Adrenal gland (tissue), 12 donors: ENCODE data around the gene CUX1. TPM values are rescaled to one million over a fixed set of nuclear protein-coding genes. Genes with fewer than 3 reads are reported as not detected.

ENCODE experiments used
- DNase-seq, 7 donors: peaks; one replicate each; pipeline ENCODE4 v3.0.0-alpha.2; 2019 to 2020
- H3K27ac ChIP-seq, 5 donors: fragments of 200-600 bp; sonication (generic) in 4 of 5; 1 replicate in 3 of 5; 2 replicates in 2 of 5; pipeline versions ENCODE4 v1.5.1 to v1.8.0; 2016 to 2020; ENCODE audit warnings: mild to moderate bottlenecking in 1 of 5
- H3K27me3 ChIP-seq: fragments of 200-600 bp; 2 replicates; pipeline ENCODE4 v1.8.0; 2021
- H3K36me3 ChIP-seq, 2 donors: fragments of 200-600 bp; replicated peaks in 1 of 2; 1 replicate in 1 of 2; 2 replicates in 1 of 2; pipeline versions ENCODE4 v1.5.1 to v1.8.0; 2018 to 2022
- H3K4me1 ChIP-seq, 2 donors: fragments of 200-600 bp; replicated peaks in 1 of 2; 1 replicate in 1 of 2; 2 replicates in 1 of 2; pipeline versions ENCODE4 v1.5.1 to v1.8.0; 2018 to 2021
- H3K4me3 ChIP-seq, 4 donors: fragments of 200-600 bp; sonication (generic) in 3 of 4; one replicate each; pipeline ENCODE4 v1.5.1; 2016 to 2018
- H3K9me3 ChIP-seq, 3 donors: fragments of 200-600 bp; sonication (generic) in 1 of 3; replicated peaks in 1 of 3; 1 replicate in 2 of 3; 2 replicates in 1 of 3; pipeline versions ENCODE4 v1.5.1 to v1.8.0; 2016 to 2021
- CTCF ChIP-seq, 6 experiments: fragments of 450-650 bp in 4 of 6; fragments of 200-600 bp in 2 of 6; sonication (generic) in 1 of 6; IDR thresholded peaks; 1 replicate in 5 of 6; 2 replicates in 1 of 6; pipeline versions ENCODE4 v1.5.1 to v1.8.0; 2016 to 2021; ENCODE audit warnings: antibody characterized with exemption in 6 of 6, mild to moderate bottlenecking in 2 of 6, moderate library complexity in 1 of 6
- POLR2A ChIP-seq, 2 donors: fragments of 450-650 bp; IDR thresholded peaks; one replicate each; pipeline ENCODE4 v1.6.1; 2017; ENCODE audit warnings: antibody characterized with exemption in 2 of 2, mild to moderate bottlenecking in 2 of 2, moderate library complexity in 1 of 2
- WGBS, 4 donors: extraction: QIAGEN DNeasy Blood & Tissue Kit in 2 of 4; methylation state at CpG; one replicate each; pipeline versions ENCODE4 v1.1.5 to v1.1.7; 2013 to 2017; 5-methylcytosine and 5-hydroxymethylcytosine counted together
- intact Hi-C, 2 donors: fragments of 100-400 bp; cut with DNase I; formaldehyde crosslinking; loops; one replicate each; pipeline versions ENCODE4 v1.14.1 to v1.15.0; 2022 to 2023
- polyA plus RNA-seq, 3 donors: library from polyadenylated mRNA; stranded (reverse); fragments of 200-250 nt in 2 of 3; fragments of 350-450 nt in 1 of 3; fragmentation: Illumina TruSeq in 1 of 3; extraction: RNeasy Lipid Tissue Mini Kit (QIAGEN cat#74804) in 1 of 3; gene quantifications; one replicate each; pipeline ENCODE4 v1.2.3, GENCODE V29; 2013 to 2014
- total RNA-seq, 9 donors: library from RNA; depleted of rRNA in 4 of 9; stranded (reverse); fragments of >200 nt in 4 of 9; fragments of 120-200 nt in 1 of 9; fragmentation: NEBNext Ultra II Directional in 1 of 9; extraction: Animal tissue kit (Norgen Biotek cat#: 25700) in 1 of 9; gene quantifications; one replicate each; pipeline versions ENCODE4 v1.1.0 to v1.2.4, GENCODE V29; 2013 to 2023
- donor health status: healthy with polysubstance abuse.
- donor health status: Bipolar disorder and iron deficiency.
- donor health status: DM: yes; HTN: yes; CAD: no.
- donor health status: DM: no; HTN: no; CAD: no.
- donor health status: DM: no; HTN: no; CAD: no.
- donor health status: DM: yes; HTN: yes; CAD: no.

Gene CUX1
- total and polyA plus RNA-seq, 12 donors: 17.2 to 72.6 (median 58.3) TPM

- H3K9me3 ChIP-seq: no peaks in the 10 kb centered on the region
- no peak for TF ChIP-seq CTCF (IDR thresholded peaks at IDR 0.05)
- no peak for TF ChIP-seq POLR2A (IDR thresholded peaks at IDR 0.05)
- intact Hi-C loops: no loop called here
- H3K4me3 ChIP-seq: no peak overlapping the region
- no peak for DNase-seq
- 96 to 98% (median 97%) methylated on average over 4 of the region's 4 CpGs for WGBS, 4 donors
- H3K27ac ChIP-seq: no peak overlapping the region
- H3K27me3 ChIP-seq: no peaks in the 10 kb centered on the region
- peaks cover 8 to 29% of the 10 kb centered on the region in 2 donors for H3K4me1 ChIP-seq
- H3K36me3 ChIP-seq: no peaks in the 10 kb centered on the region
Observed at GRCh38 chr7:101878938-101879337, 61.5 kb downstream of the CUX1 start.

- Histone ChIP-seq H3K9me3 (no peaks in the 10 kb centered on the region), H3K4me1 (peaks cover 8 to 29% of the 10 kb centered on the region in 2 donors), H3K27me3 (no peaks in the 10 kb centered on the region), H3K36me3 (no peaks in the 10 kb centered on the region), H3K4me3 (no peak overlapping the region), H3K27ac (no peak overlapping the region)
- TF ChIP-seq POLR2A (IDR thresholded peaks at IDR 0.05) (no peak), CTCF (IDR thresholded peaks at IDR 0.05) (no peak)
- no peak for DNase-seq
- 94 to 100% (median 95%) methylated on average over 4 to 10 of the region's 10 CpGs for WGBS, 4 donors
- intact Hi-C loops: no loop called here
Observed at GRCh38 chr7:101879565-101879964, 62.1 kb downstream of the CUX1 start.

GRCh38 chr7:101880282-101881054 is 63.0 kb downstream of the CUX1 start:
- Histone ChIP-seq H3K36me3 (no peaks in the 10 kb centered on the region), H3K4me3 (no peak overlapping the region), H3K9me3 (no peaks in the 10 kb centered on the region), H3K27me3 (no peaks in the 10 kb centered on the region), H3K27ac (no peak overlapping the region), H3K4me1 (peaks cover 8 to 29% of the 10 kb centered on the region in 2 donors)
- WGBS, 4 donors: 72 to 84% (median 78%) methylated on average over 14 of the region's 14 CpGs
- no peak for TF ChIP-seq CTCF (IDR thresholded peaks at IDR 0.05)
- intact Hi-C loops: no loop called here
- DNase-seq: no peak

- H3K27me3 ChIP-seq: no peaks in the 10 kb centered on the region
- WGBS, 4 donors: 93 to 97% (median 94%) methylated on average over 7 of the region's 7 CpGs
- intact Hi-C loops: no loop called here
- peak in 1 of 7 donors; percentile 24 for DNase-seq
- peak overlapping the region in 4 of 5 donors; percentile 52 to 84 (median 68) for H3K27ac ChIP-seq
- no peak overlapping the region for H3K4me3 ChIP-seq
- no peaks in the 10 kb centered on the region for H3K9me3 ChIP-seq
- TF ChIP-seq POLR2A (IDR thresholded peaks at IDR 0.05): no peak
- TF ChIP-seq CTCF (IDR thresholded peaks at IDR 0.05): no peak
- no peaks in the 10 kb centered on the region for H3K36me3 ChIP-seq
- peaks cover 8 to 29% of the 10 kb centered on the region in 2 donors for H3K4me1 ChIP-seq
Observed at GRCh38 chr7:101882005-101882421, 64.6 kb downstream of the CUX1 start.
